Upper lobe of left lung (tissue), 6 donors: ENCODE measurements around the gene DPH2. TPM values are rescaled to one million over a fixed set of nuclear protein-coding genes. Genes with fewer than 3 reads are reported as not detected.

Experiments used
- ATAC-seq, 2 donors: fragments of 200-7000 bp; cut with Tn5 transposase; one replicate each; pipeline ENCODE4 v1.9.1; 2022; ENCODE audit warnings: mild to moderate bottlenecking in 2 of 2, moderate library complexity in 2 of 2; ENCODE audit not compliant: low FRiP score in 2 of 2
- DNase-seq, 2 donors: peaks; one replicate each; pipeline ENCODE4 v3.0.0-alpha.2; 2019 to 2020
- H3K27ac ChIP-seq, 4 donors: fragments of 200-600 bp; sonication (generic); one replicate each; pipeline ENCODE4 v1.5.1; 2016 to 2019
- H3K27me3 ChIP-seq, 4 donors: fragments of 200-600 bp; sonication (generic); one replicate each; pipeline ENCODE4 v1.5.1; 2017 to 2019
- H3K36me3 ChIP-seq, 4 donors: fragments of 200-600 bp; sonication (generic); one replicate each; pipeline ENCODE4 v1.5.1; 2016 to 2019
- H3K4me1 ChIP-seq, 4 donors: fragments of 200-600 bp; sonication (generic); one replicate each; pipeline ENCODE4 v1.5.1; 2018 to 2019
- H3K4me3 ChIP-seq, 4 donors: fragments of 200-600 bp; sonication (generic); one replicate each; pipeline ENCODE4 v1.5.1; 2017 to 2019; ENCODE audit warnings: mild to moderate bottlenecking in 2 of 4, moderate library complexity in 1 of 4
- H3K9me3 ChIP-seq, 4 donors: fragments of 200-600 bp; sonication (generic); one replicate each; pipeline ENCODE4 v1.5.1; 2018 to 2019
- CTCF ChIP-seq, 6 experiments: fragments of 450-650 bp in 4 of 6; fragments of 200-600 bp in 2 of 6; sonication (generic) in 2 of 6; IDR thresholded peaks; one replicate each; pipeline ENCODE4 v1.5.1; 2016 to 2019; ENCODE audit warnings: antibody characterized with exemption in 6 of 6
- EP300 ChIP-seq, 4 donors: sonication (generic); formaldehyde crosslinking; IDR thresholded peaks; one replicate each; pipeline ENCODE4 v1.5.1; 2017; ENCODE audit warnings: antibody characterized with exemption in 4 of 4, control low read depth in 2 of 4
- POLR2A ChIP-seq, 4 donors: fragments of 450-650 bp; IDR thresholded peaks; one replicate each; pipeline ENCODE4 v1.5.1; 2016 to 2017; ENCODE audit warnings: antibody characterized with exemption in 4 of 4, mild to moderate bottlenecking in 2 of 4
- POLR2AphosphoS5 ChIP-seq, 2 donors: sonication (generic); formaldehyde crosslinking; IDR thresholded peaks; one replicate each; pipeline ENCODE4 v1.5.1; 2017; ENCODE audit warnings: antibody characterized with exemption in 2 of 2
- WGBS, 2 donors: methylation state at CpG; one replicate each; pipeline ENCODE4 v1.1.5; 2017 to 2018; 5-methylcytosine and 5-hydroxymethylcytosine counted together
- total RNA-seq, 6 donors: library from RNA; depleted of rRNA in 4 of 6; stranded (reverse); fragments of >200 nt in 4 of 6; gene quantifications; one replicate each; pipeline versions ENCODE4 v1.1.0 to v1.2.1, GENCODE V29; 2016 to 2021
- donor health status: DM: no; HTN: no; CAD: no; lungs with moderate emphysema.
- donor health status: DM: no; HTN: yes; CAD: no; lungs with severe emphysema.

The DPH2 gene
- total RNA-seq, 6 donors from 2014 or later, result 12.9 to 30.4 (median 16.6) TPM

- Histone ChIP-seq H3K27me3 (no peaks in the 10 kb centered on the region), H3K4me3 (no peak overlapping the region), H3K4me1 (peaks cover 14 to 20% (median 15%) of the 10 kb centered on the region in 4 donors), H3K27ac (no peak overlapping the region), H3K9me3 (no peaks in the 10 kb centered on the region), H3K36me3 (peaks cover 0 to 10% (median 5%) of the 10 kb centered on the region in 4 donors)
- no peak for TF ChIP-seq CTCF (IDR thresholded peaks at IDR 0.05)
- TF ChIP-seq EP300 (IDR thresholded peaks at IDR 0.05), result no peak
- TF ChIP-seq POLR2AphosphoS5 (IDR thresholded peaks at IDR 0.05), result no peak
- no peak for TF ChIP-seq POLR2A (IDR thresholded peaks at IDR 0.05)
- DNase-seq, result peak in 1 of 2 donors; percentile 45
- 74 to 78% methylated on average over 8 to 15 of the region's 15 CpGs for WGBS, 2 donors
- ATAC-seq, result no peak
These were observed 25.3 kb downstream of the DPH2 start for GRCh38 chr1:43994794-43995790.

- whole genome bisulfite sequencing, 2 donors, result 86 to 92% methylated on average over 11 to 21 of the region's 21 CpGs
- Histone ChIP-seq H3K4me3 (no peak overlapping the region), H3K9me3 (no peaks in the 10 kb centered on the region), H3K4me1 (peaks cover 8 to 12% (median 9%) of the 10 kb centered on the region in 4 donors), H3K36me3 (peaks cover 0 to 18% (median 10%) of the 10 kb centered on the region in 4 donors), H3K27ac (no peak overlapping the region), H3K27me3 (no peaks in the 10 kb centered on the region)
- ATAC-seq (no peak), DNase-seq (peak in 1 of 2 donors; percentile 64)
- TF ChIP-seq EP300 (IDR thresholded peaks at IDR 0.05), result no peak
- TF ChIP-seq POLR2AphosphoS5 (IDR thresholded peaks at IDR 0.05), result no peak
- TF ChIP-seq CTCF (IDR thresholded peaks at IDR 0.05), result no peak
- no peak for TF ChIP-seq POLR2A (IDR thresholded peaks at IDR 0.05)
These were observed 26.3 kb downstream of the DPH2 start for GRCh38 chr1:43995984-43996732.

GRCh38 chr1:43996733-43997115 is 26.9 kb downstream of the DPH2 start:
- no peaks in the 10 kb centered on the region for H3K9me3 ChIP-seq
- peaks cover 0 to 22% (median 14%) of the 10 kb centered on the region in 4 donors for H3K36me3 ChIP-seq
- H3K4me1 ChIP-seq, result peaks cover 6 to 12% (median 8%) of the 10 kb centered on the region in 4 donors
- no peak overlapping the region for H3K4me3 ChIP-seq
- H3K27ac ChIP-seq, result no peak overlapping the region
- DNase-seq (no peak), ATAC-seq (no peak)
- no peak for TF ChIP-seq POLR2AphosphoS5 (IDR thresholded peaks at IDR 0.05)
- no peak for TF ChIP-seq CTCF (IDR thresholded peaks at IDR 0.05)
- no peak for TF ChIP-seq POLR2A (IDR thresholded peaks at IDR 0.05)
- no peak for TF ChIP-seq EP300 (IDR thresholded peaks at IDR 0.05)
- no peaks in the 10 kb centered on the region for H3K27me3 ChIP-seq
- WGBS, 2 donors, result 59 to 81% methylated on average over 5 to 6 of the region's 6 CpGs

- DNase-seq, result no peak
- 80 to 87% methylated on average over 14 to 22 of the region's 22 CpGs for WGBS, 2 donors
These were observed 27.6 kb downstream of the DPH2 start for GRCh38 chr1:43997295-43997999.

More at GRCh38 chr1:43997295-43997999, 27.6 kb downstream of the DPH2 start:
- TF ChIP-seq CTCF (IDR thresholded peaks at IDR 0.05), result no peak
- no peak for TF ChIP-seq POLR2A (IDR thresholded peaks at IDR 0.05)
- TF ChIP-seq EP300 (IDR thresholded peaks at IDR 0.05), result no peak
- TF ChIP-seq POLR2AphosphoS5 (IDR thresholded peaks at IDR 0.05), result no peak
- peaks cover 0 to 28% (median 14%) of the 10 kb centered on the region in 4 donors for H3K36me3 ChIP-seq
- no peak for ATAC-seq
- no peak overlapping the region for H3K27ac ChIP-seq
- H3K4me1 ChIP-seq, result peaks cover 0 to 4% (median 1%) of the 10 kb centered on the region in 4 donors
- no peaks in the 10 kb centered on the region for H3K9me3 ChIP-seq
- H3K4me3 ChIP-seq, result no peak overlapping the region
- no peaks in the 10 kb centered on the region for H3K27me3 ChIP-seq
